Glomerular visceral epithelial cell (primary cell): ENCODE data around the gene JAK3.

Experiments
- DNase-seq: peaks from one replicate; pipeline ENCODE4 v3.0.0-alpha.2; 2016; ENCODE audit errors: extremely low spot score

JAK3 gene

DNA sequence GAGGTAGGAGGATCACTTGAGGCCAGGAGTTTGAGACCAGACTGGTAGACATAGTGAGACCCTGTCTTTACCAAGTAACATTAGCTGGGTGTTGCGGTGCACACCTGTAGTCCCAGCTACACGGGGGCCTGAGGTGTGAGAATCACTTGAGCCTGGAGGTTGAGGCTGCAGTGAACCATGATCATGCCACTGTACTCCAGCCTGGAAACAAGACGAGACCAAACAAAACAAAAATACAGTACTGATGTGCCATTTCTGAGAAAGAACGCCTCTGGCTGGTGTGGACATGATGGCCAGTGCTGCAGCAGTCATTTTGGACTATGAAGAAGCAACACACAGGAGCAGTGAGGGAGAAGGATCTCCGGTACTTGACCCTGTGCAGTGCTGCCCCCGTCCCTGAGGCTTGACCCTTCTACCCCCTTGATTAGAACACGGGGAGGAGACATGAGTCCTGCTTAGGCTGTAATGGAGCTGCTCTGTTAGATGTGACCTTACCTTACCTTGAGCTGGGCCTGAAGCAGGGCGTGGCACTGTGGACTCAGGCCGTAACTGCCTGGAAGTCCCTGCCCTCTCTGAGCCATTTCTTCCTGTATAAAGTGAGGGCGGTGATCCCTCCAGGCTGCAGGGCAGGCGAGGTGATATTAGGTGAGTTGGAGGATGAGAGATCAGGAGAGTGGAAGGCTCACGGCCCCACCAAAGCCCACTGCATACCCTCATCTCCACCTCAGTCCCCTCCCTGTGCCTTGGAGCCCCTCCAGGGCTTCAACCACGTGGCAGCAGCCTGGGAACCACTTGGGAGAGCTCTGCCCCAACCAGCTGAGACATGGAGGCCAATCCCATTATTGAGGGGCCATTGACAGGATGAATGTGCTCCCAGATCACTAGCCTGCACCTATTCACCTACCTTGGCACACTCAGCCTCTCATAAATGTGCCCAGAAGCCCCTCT lies 17.9 kb upstream of the JAK3 start:
- no peak for DNase-seq

DNA sequence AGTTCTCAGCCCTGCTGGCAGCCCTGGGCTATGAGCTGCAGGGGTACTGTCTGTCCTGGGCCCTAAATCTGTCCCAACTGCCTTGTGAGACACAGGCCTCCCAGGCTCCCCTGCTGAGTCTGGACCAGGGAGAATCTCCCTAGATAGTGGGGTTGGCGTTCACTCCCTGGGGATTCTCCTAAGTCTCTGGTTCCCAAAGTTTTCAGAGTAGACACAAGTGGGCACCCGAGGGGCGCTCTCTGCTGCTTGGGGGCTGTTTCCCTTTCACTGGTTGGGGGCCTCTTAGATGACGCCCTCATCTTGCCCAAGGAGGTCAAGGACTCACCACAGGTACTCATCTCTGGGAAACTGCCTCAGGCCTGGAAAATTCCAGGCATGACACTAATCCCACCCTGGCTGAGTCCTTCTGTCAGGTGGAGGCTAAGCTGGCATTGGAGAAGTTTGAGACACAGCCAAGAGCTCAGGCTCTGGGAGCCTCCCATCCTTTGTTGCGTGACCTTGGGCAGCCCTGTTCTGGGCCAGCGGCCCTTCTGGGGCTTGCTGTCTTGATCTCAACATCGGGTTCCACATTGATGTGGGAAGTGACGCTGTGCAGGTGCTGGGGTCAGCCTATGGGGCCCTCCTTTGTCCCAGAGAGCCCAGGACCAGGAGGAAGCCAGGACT lies 15.9 kb upstream of the JAK3 start:
- no peak for DNase-seq

DNA sequence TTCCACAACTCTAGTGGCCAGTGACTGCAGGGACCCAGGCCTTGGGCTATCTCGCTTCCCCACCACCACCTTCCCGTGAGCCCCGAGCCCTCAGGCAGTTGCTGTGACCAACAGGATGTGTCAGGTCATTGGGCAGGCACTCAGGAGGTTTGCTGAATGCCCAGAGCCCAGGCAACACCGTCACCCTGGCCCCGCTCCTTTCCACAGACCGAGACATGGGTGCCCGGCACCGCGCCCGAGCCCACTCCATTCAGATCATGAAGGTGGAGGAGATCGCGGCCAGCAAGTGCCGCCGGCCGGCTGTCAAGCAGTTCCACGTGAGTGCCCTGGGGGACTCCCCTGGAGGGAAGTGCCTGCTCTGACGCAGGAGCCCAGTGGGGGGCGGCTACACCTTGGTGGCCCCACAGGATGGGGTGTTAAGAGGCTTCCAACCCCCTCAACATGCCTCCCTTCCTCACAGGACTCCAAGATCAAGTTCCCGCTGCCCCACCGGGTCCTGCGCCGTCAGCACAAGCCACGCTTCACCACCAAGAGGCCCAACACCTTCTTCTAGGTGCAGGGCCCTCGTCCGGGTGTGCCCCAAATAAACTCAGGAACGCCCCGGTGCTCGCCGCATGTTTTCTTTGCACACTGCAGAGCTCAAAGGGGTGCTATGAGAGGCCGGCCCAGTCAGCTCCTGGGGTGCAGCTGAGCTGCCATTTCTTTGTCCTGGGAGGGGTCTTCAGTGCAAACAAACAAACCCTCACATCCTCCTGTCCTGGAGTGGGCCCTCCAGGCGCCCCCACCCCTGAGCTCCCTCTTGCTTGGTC lies 15.1 kb upstream of the JAK3 start:
- DNase-seq, result no peak

- DNase-seq, result no peak
Observed at GRCh38 chr19:17861542-17862402, 14.0 kb upstream of the JAK3 start.

DNA sequence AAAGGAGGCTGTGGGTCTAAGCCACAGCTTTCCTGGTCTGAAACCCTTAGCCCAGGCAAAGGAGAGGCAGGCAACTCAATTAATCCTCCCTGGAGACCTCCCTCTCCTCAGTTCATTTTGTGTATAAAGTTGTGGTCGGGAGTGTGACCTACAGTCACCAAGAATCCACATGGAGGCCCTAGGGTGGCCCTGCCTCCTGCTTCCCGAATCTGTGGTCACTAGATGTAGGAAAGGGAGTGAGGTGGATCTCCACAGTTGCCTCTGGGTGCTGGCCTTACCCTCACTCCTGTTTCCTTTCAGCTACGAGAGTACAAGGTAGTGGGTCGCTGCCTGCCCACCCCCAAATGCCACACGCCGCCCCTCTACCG lies 13.2 kb upstream of the JAK3 start:
- no peak for DNase-seq

GRCh38 chr19:17860331-17860992 lies 12.7 kb upstream of the JAK3 start:
- no peak for DNase-seq

GRCh38 chr19:17859533-17860330 lies 11.9 kb upstream of the JAK3 start, which contains the start of gene RPL18A:
RPL18A (plus strand) TSS chr19:17859910; CDS start chr19:17859957, 47 bp downstream.
- peak; percentile 100 for DNase-seq

GRCh38 chr19:17855280-17856152 lies 7.7 kb upstream of the JAK3 start:
- DNase-seq, result peak; percentile 80

DNA sequence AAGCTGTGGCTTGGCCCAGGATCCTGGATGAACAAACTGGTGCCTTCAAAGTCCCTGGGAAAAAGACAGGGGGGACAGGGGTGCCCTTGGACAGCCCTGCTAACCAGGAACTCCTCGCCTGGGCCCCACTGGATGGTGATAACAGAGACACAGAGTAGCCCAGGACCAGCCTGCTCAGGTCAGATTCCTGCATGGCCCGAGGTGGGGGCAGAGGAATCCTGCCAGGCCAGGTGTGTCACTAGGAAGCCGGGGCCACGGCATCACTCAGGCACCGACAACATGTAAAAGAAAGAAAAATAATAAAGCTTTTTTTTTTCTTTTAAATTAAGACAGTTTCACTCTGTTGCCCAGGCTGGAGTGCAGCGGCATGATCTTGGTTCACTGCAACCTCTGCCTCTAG lies 6.3 kb upstream of the JAK3 start:
- no peak for DNase-seq

DNA sequence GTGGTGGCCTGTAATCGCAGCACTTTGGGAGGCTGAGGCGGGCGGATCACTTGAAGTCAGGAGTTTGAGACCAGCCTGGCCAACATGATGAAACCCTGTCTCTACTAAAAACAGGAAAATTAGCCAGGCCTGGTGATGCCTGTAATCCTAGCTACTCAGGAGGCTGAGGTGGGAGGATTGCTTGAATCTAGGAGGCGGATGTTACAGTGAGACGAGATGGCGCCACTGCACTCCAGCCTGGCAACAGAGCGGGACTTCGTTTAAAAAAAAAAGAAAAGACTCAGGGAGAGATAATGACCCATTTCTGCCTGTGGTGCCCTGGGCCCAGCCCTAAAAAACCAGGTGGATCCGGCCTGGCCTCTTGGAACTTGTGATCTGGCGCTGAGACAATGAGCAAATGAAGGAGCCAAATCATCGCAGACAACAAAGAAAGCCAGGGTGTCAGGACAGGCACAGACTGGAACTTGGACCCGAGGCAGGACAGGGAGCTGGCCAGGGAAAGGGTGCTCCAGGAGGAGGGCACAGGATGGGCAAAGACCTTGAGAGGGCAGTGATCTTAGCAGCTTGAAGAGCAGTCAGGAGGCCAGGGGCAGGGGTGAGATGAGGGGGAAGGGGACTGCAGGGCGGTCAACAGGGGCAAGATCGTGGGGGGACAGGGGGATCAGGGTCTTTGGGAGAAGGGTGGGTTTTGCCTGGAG lies 962 bp upstream of the JAK3 start:
- DNase-seq, result no peak

DNA sequence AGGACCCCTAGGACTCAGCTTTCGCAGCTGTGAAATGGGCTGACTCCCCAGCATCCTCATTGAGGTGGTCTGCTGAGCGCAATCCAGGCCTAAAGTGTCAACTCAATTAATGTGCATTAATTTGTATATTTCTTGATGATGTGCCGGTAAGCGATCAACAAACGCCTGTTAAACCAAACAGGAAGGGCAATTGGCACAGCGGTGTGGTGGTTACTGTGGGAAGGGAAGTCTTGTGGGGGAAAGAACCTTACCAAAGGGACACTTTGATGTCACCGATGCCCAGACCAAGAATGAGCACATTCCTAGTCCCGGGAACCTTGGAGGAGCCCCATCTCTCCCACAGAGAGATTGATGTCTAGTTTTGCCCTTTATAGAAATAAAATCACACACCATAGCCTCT lies 1.6 kb downstream of the JAK3 start:
- no peak for DNase-seq

GRCh38 chr19:17843908-17844490 lies 3.8 kb downstream of the JAK3 start:
- DNase-seq, result no peak

GRCh38 chr19:17843292-17843827 lies 4.4 kb downstream of the JAK3 start:
- DNase-seq, result no peak

- no peak for DNase-seq
Observed at GRCh38 chr19:17842663-17843291, 5.0 kb downstream of the JAK3 start.

- peak; percentile 51 for DNase-seq
Observed at GRCh38 chr19:17841810-17842662, 5.7 kb downstream of the JAK3 start.

GRCh38 chr19:17841371-17841809 lies 6.4 kb downstream of the JAK3 start:
- DNase-seq, result no peak
